Smooth muscle cell (in vitro differentiated cells): ENCODE data around the gene AHCYL1. TPM values are rescaled to one million over a fixed set of nuclear protein-coding genes. Genes with fewer than 3 reads are reported as not detected.
A peak's percentile ranks its signal among the peaks of the same experiment; 100 is the strongest.

ENCODE experiments used
- DNase-seq: peaks from one replicate; lab custom pipeline; 2025; ENCODE audit not compliant: unreplicated experiment; lab: John Stamatoyannopoulos, UW
- H2AFZ ChIP-seq: fragments of 200-600 bp; sonication (generic); 2 replicates; pipeline ENCODE4 v1.6.0; 2016; ENCODE audit warnings: antibody characterized with exemption, low read depth, mild to moderate bottlenecking
- H3F3A ChIP-seq: fragments of 200-600 bp; sonication (generic); 2 replicates; pipeline ENCODE4 v1.6.0; 2017; ENCODE audit warnings: antibody characterized with exemption, low read depth
- H3K27ac ChIP-seq: fragments of 200-600 bp; sonication (generic); 2 replicates; pipeline ENCODE4 v1.5.1; 2016; ENCODE audit warnings: low read depth, mild to moderate bottlenecking
- H3K27me3 ChIP-seq: fragments of 200-600 bp; sonication (generic); 2 replicates; pipeline ENCODE4 v1.6.1; 2016; ENCODE audit warnings: low read depth, mild to moderate bottlenecking
- H3K36me3 ChIP-seq: fragments of 200-600 bp; sonication (generic); 2 replicates; pipeline ENCODE4 v1.5.1; 2016; ENCODE audit warnings: low read depth
- H3K4me1 ChIP-seq: fragments of 200-600 bp; sonication (generic); 2 replicates; pipeline ENCODE4 v1.5.1; 2016; ENCODE audit warnings: low read depth
- H3K4me2 ChIP-seq: fragments of 200-600 bp; sonication (generic); 2 replicates; pipeline ENCODE4 v1.6.0; 2016; ENCODE audit warnings: mild to moderate bottlenecking
- H3K4me3 ChIP-seq: fragments of 200-600 bp; sonication (generic); 2 replicates; pipeline ENCODE4 v1.5.1; 2016; ENCODE audit warnings: mild to moderate bottlenecking
- H3K79me2 ChIP-seq: fragments of 200-600 bp; sonication (generic); 2 replicates; pipeline ENCODE4 v1.6.0; 2016; ENCODE audit warnings: low read depth, mild to moderate bottlenecking
- H3K9ac ChIP-seq: fragments of 200-600 bp; sonication (generic); 2 replicates; pipeline ENCODE4 v1.6.0; 2016; ENCODE audit warnings: low read depth
- H3K9me3 ChIP-seq: fragments of 200-600 bp; sonication (generic); replicated peaks from 2 replicates; pipeline ENCODE4 v1.5.1; 2016; ENCODE audit warnings: low read depth
- H4K20me1 ChIP-seq: fragments of 200-600 bp; sonication (generic); 2 replicates; pipeline ENCODE4 v1.6.0; 2016; ENCODE audit warnings: low read depth
- WGBS: methylation state at CpG from one replicate; pipeline ENCODE4 v1.1.7; 2016; ENCODE audit warnings: low lambda C conversion rate; 5-methylcytosine and 5-hydroxymethylcytosine counted together
- polyA plus RNA-seq: library from polyadenylated mRNA; unstranded; fragments of >200 nt; fragmentation: Nextera tagmentation; extraction: Ambion mirVana; gene quantifications from 2 replicates; pipeline ENCODE4 v1.2.1, GENCODE V29; 2016
- total RNA-seq: library from RNA; depleted of rRNA; stranded (reverse); fragments of >200 nt; gene quantifications from 2 replicates; pipeline ENCODE4 v1.2.3, GENCODE V29; 2014
- TF ChIP-seq, protein P1 (sequence below): fragments of 200-600 bp; sonication (generic); IDR thresholded peaks from 2 replicates; pipeline ENCODE4 v1.5.1; 2017; ENCODE audit warnings: borderline replicate concordance, mild to moderate bottlenecking, antibody characterized with exemption; ENCODE audit not compliant: insufficient read depth, poor library complexity, severe bottlenecking

AHCYL1 gene
- total and polyA plus RNA-seq, 2 experiments from 2014 or later, result 79.5 to 144 TPM

DNA sequence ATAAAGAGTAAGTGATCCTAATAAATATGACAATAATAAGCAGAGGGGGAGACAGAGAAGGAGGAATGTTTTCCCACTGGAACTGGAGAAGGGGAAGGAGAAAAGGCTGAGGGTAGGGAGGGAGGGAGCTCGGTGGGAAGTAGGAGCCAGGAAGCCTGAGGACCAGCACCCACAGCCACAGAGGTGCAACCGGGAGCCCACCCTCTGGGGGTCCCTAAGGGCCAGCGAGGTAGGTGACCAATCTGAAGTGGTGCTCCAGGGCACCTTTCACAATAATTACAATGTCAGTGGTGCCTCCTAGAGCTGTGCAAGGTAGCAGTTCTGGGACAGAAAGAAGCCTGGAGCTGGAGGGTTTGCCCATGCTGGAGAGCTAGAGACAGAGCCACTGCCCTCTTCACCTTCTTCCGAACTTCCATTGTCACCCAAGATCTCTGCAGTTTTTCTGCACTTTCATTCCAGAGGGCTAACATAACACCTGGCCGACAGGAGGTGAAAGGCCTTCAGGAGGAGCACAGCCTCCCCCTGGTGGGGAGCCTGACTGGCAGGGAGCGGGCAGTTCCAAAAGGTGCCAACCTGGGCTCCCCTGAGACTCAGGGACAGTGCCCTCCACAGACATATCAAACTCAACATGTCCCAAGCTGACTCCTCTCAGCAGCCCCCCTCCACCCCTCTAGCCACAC is 4.1 kb upstream of the AHCYL1 start:
- no peaks in the 10 kb centered on the region for H4K20me1 ChIP-seq
- H3K4me3 ChIP-seq, result no peak overlapping the region
- no peaks in the 10 kb centered on the region for H3K9me3 ChIP-seq
- no peaks in the 10 kb centered on the region for H3K4me1 ChIP-seq
- TF ChIP-seq, protein P1, sequence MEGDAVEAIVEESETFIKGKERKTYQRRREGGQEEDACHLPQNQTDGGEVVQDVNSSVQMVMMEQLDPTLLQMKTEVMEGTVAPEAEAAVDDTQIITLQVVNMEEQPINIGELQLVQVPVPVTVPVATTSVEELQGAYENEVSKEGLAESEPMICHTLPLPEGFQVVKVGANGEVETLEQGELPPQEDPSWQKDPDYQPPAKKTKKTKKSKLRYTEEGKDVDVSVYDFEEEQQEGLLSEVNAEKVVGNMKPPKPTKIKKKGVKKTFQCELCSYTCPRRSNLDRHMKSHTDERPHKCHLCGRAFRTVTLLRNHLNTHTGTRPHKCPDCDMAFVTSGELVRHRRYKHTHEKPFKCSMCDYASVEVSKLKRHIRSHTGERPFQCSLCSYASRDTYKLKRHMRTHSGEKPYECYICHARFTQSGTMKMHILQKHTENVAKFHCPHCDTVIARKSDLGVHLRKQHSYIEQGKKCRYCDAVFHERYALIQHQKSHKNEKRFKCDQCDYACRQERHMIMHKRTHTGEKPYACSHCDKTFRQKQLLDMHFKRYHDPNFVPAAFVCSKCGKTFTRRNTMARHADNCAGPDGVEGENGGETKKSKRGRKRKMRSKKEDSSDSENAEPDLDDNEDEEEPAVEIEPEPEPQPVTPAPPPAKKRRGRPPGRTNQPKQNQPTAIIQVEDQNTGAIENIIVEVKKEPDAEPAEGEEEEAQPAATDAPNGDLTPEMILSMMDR, result peak; percentile 23
- H3K9ac ChIP-seq, result no peak overlapping the region
- no peak for DNase-seq
- H3K4me2 ChIP-seq, result no peak overlapping the region
- peaks cover 8% of the 10 kb centered on the region for H3F3A ChIP-seq
- 77% methylated on average over 5 of the region's 6 CpGs for WGBS
- H3K27ac ChIP-seq, result no peak overlapping the region
- no peak overlapping the region for H2AFZ ChIP-seq
- H3K36me3 ChIP-seq, result no peaks in the 10 kb centered on the region
- H3K79me2 ChIP-seq, result peaks cover 8% of the 10 kb centered on the region
- H3K27me3 ChIP-seq, result no peaks in the 10 kb centered on the region

DNA sequence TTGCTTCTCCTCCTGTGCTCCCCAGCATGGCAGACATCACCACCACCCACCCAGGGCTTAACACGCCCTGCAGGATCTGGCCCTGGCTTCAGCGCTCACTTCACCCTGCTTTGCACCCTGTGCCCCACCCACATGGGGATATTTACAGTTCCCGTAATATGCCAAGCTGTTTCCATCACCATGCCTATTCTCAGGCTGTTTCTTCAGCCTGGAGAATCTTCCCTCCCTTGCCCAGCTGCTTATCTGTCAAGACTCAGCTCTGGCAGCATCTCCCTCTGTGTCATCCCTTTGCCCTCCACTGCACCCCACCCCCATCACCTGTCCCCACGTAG is 3.6 kb upstream of the AHCYL1 start:
- Histone ChIP-seq H3K4me1 (peaks cover 4% of the 10 kb centered on the region), H2AFZ (no peak overlapping the region), H3K79me2 (peaks cover 13% of the 10 kb centered on the region), H3K4me2 (no peak overlapping the region), H3K36me3 (no peaks in the 10 kb centered on the region), H3F3A (peaks cover 8% of the 10 kb centered on the region), H4K20me1 (peaks cover 5% of the 10 kb centered on the region), H3K9ac (no peak overlapping the region), H3K27ac (no peak overlapping the region), H3K27me3 (no peaks in the 10 kb centered on the region), H3K4me3 (no peak overlapping the region), H3K9me3 (no peaks in the 10 kb centered on the region)
- TF ChIP-seq, protein P1, result no peak
- WGBS, result 74% methylated on average over 4 of the region's 4 CpGs
- DNase-seq, result no peak

DNA sequence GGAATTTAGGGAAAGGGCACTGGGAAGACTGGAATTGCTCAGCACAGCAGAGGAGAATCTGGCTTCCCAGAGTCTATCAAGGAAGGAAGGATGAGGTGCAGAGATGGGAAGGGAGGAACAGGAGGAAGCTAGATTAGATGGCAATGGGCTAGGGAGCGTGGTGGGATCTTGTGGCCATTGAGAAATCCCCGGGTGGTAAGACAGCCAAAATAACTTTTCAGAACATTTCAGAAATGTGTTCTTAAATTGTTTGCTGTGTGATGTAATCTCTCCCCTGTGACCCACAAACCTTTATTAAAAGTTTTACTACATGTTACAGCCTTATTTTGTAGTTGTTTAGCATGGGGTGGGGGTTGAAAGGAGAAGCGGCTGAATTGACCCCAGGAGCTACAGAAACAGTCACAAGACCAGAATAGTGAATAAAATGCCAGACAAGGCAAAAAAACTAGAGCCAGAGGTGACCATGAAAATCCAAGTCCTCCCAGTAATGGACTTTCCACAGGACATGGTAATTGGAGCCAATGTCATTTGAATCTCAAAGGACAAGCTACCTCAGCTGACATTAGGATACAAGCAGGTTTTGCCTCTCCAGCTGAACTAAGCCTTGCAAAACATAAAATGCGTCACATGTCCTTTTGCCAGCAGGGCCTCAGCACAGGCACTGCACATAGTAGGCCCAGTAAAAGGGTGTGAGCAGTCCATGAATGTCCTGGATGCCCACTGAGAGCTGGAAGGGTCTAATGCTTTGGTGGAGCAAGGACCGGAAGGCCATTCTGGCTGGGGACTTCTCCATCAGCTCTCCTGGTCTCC is 980 bp upstream of the AHCYL1 start:
- H3K4me1 ChIP-seq, result peaks cover 25% of the 10 kb centered on the region
- peak overlapping the region; percentile 100 for H3K27ac ChIP-seq
- DNase-seq, result no peak
- H3K79me2 ChIP-seq, result peaks cover 40% of the 10 kb centered on the region
- peaks cover 31% of the 10 kb centered on the region for H4K20me1 ChIP-seq
- no peaks in the 10 kb centered on the region for H3K9me3 ChIP-seq
- peaks cover 8% of the 10 kb centered on the region for H3F3A ChIP-seq
- WGBS, result 86% methylated on average over 5 of the region's 5 CpGs
- H3K4me2 ChIP-seq, result peak overlapping the region; percentile 77
- H3K9ac ChIP-seq, result no peak overlapping the region
- H3K36me3 ChIP-seq, result no peaks in the 10 kb centered on the region
- H2AFZ ChIP-seq, result peak overlapping the region; percentile 53
- TF ChIP-seq, protein P1, result no peak
- no peak overlapping the region for H3K4me3 ChIP-seq
- no peaks in the 10 kb centered on the region for H3K27me3 ChIP-seq
